Hypothalamus (tissue), 51 donors: Measurements from ENCODE around the gene FBXO31.
"Not testable (repeated sequence)": the region's sequence is repeated elsewhere in the genome, so short reads cannot be mapped to it uniquely, and the experiment has no call there.

Source experiments
- DNase-seq, 51 donors: peaks; one replicate each; lab custom pipeline; 2025; lab: John Stamatoyannopoulos, UW

Gene FBXO31

DNA sequence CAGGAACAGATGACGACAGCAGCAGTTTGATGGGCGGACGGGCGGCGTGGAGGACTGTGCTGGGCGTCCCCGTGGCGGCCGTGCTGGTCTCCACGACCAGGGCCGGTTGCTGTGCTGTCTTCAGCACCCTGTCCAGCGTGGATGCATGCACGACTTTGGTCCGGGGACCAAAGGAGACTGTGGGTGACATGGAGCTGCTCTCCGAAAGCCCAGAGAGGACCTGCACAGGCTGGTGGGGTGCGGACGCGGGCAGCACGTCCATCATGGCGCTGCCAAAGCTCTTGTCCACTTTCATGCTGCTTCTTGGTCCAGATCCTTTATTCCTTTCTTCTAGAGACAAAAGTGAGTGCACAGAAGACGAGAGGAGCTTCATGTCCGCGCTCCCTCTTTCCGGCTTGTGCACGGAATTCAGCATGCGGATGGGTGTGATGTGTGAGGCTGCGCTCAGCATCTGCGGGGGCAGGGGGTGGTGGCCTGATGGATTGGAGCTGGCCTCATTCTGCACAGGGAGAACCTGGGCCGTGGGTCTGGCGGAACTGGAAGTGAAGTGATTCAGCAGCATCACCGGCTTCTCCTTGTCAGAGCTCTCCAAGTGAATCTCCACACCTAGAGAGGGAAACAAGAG, 28.9 kb upstream of the FBXO31 start:
- DNase-seq: no peak

DNA sequence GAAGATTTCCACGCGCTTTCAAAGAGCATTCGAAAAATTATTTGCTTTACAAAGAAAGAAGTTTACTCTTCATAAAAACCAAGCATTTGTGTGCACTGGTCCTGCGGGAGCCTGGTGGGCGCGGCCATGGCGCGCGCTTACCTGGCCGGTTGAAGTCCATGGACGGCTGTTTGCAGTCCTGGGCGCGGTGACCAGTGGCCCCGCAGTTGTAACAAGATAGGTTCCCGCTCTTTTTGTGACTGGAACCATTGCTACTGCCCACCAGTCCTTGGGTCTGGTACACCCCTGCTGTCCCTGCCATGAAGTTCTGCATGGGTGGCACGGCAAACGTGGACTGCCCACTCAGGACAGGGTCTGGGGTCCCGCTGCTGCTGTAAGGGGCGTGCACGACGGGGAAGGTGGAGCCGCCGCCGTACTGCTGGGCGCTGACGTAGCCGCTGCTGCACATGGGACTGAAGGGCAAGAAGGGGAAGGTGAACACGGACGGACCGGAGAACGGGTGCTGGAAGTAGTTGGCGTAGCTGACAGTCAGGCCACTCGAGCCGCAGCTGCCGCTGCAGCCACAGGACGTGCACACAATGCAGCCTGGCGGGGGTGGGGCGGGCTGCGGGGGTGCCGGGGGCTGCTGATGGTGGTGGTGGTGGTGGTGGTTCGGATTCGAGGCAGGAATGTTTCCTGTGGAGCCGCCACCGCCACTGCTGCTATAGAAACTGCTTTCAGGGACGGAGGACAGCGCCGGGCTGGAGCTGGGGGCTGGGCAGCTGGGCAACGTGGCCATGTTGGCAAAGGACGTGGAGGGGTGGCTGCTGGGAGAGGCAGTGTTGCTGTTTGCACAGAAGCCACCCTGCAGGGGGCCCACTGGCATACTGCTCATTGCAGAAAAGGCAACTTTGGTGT, 28.0 kb upstream of the FBXO31 start:
- peak in 6 of 51 donors; percentile 12 to 29 (median 23) for DNase-seq

DNA sequence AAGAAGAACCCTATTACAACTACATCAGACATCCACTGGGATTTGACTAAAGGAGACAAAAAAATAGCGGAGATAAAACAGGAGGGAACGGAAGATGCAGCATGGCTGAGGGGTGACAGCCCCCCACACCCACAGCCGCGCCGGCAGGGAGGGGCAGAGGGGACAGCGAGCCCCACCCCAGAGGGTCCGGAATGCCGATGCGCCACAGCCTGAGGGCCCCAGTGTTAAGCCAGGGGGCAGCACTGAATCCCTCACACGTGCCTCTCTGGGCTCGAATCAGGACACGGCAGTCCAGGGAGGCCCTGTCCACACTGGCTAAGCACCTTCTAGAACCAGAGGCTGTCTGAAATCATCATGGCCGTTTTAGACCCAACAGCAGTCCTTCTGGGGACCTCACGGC, 27.4 kb upstream of the FBXO31 start:
- DNase-seq: no peak

DNA sequence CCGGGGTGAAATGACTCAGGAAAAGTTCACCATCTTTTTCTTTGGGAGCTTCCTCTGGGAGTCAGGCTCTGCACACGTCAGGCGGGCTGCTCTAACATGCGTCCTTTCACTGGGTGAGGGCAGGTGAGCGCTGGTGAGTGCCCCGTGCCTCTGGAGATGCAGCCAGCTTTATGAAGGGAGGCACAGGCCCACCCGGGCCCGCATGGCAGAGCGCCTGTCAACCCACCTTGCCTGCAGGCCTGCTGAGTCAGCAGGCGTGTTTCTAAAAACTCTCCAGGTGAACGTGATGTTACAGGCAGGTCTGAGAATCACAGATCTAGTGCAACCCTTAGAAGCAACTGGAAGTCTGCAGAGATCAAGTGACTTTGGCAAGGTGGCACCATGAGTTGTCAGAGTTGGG, 27.0 kb upstream of the FBXO31 start:
- DNase-seq: no peak

DNA sequence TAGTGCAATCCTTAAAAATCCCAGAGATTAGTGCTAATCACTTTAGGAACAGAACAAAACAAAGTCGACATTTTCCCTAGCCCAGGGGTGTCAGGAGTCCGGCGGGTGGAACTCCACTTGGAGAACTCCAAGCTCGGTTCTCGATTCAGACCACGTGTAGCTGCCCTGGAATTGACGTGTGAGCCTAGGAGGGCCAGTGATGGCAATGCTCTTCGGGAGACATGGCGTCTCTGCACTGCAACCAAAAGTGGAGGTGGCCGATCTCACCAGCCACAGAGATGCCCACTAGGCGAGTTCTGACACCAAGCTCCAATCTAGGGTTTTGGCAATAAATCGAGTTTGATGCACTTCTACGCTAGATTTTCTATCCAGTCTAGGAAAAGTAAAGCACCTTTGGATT, 26.2 kb upstream of the FBXO31 start:
- no peak for DNase-seq

DNA sequence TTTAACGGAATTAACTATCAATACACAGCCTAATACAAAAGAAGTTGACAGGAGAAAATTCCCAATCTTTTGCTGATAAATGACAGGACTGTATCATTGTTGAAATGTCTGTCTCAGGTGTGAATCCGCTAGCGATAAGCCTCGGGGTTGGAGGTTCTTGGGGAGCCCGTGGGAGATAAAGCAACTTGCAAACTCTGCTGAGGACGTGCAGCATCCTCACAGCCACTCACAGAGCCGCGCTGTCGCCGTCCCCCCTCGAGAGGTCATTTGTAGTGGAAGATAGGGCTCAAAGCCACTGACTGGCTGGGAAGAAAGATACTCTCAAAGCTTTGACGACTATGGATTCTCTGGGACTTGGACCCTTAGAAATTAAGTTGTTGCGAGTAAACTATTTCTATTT, 25.6 kb upstream of the FBXO31 start:
- no peak for DNase-seq

DNA sequence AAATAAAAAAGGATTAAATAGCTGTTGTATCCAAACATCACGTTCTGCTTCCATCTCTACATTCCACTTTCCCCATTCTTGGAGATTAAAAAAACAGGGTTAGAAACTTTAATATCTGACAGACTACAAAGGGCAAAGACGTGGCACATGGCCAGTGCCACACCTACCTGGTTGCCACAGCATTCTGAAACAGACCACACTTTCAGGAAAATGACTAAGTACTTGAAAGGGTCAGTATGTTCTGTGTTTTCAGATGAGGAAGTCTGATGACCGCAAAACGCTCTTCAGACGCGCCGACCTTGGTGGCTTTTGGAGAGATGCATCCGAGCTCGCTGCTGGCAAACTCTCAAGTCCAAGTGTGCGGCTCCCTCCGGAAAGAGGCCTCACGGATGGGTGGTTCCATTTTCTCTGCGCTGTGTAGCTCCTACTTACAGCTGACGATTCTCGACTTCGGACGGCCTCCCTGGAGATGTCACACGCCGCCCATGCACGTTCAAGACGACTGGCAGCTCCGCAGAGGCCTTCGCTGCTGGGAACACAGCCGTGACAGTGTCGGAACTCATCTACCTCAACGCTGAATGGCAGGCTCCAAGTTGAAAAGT, 24.0 kb upstream of the FBXO31 start:
- no peak for DNase-seq

DNA sequence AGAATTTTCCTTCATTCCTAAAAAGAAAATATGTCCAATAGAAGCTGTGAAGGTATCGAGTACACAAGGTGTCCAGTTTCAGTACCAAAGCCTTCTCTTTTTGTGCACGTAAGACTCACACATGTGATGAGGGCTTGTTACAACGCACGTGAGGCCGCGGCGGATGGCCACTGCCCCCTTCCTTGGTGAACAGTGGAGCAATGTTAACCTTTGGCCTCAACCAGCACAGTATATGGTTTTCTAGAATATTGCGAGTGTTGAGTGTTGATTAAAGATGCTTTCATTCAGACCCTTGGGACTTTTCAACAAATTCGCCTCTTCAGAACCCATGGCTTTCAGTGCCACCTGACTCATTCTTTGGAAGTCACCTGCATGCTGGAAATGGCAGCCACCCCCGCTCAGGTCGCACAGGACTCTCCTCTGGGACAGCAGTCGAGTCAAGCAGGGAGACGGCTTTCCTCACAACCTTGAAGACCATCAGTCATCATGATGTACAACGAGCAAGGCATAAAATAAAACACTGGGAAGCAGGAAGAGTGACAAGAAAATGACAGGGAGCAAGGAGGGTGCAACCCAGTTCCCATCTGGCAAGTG, 23.0 kb upstream of the FBXO31 start:
- no peak for DNase-seq

DNA sequence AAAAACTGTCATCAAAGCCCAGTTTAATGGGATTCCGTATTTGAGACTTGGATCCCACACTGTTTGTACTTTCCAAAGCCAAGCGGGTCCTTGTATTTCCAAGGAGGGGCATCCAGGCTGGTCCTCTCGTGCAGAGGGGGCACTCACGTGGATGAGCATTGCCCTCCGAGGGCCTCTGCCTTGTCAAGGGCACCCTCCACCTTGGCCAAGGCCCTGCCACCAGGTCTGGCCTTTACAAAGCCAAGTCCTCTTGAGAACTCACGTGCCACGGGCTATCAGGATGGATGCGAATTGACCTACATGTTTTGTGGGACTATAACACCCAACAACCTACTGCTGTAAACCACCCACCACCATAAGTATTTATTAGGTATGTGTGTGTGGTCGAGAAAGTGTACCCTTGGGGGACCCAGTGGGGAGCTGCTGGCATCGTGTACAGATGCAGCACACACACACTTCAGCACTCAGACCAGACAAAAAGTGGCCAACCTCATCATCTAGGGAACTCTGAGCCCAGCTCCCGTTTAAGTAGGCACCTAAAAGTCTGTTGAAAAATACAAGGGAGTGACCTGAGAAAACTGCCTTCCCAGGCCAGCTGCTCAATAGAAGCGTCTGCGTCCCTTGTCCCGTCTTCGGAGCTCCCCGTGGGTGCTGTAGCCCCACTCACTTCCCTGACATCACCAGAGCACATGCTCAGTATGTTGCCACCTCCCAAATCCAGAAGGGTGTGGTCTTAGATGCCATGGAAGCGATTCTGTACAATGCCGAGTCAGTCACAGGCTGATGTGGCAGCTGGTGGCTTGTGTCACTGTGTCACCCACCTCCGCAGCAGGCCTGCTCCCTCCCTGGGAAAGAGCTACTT, 21.4 kb upstream of the FBXO31 start:
- peak in 1 of 51 donors; percentile 33 for DNase-seq

DNA sequence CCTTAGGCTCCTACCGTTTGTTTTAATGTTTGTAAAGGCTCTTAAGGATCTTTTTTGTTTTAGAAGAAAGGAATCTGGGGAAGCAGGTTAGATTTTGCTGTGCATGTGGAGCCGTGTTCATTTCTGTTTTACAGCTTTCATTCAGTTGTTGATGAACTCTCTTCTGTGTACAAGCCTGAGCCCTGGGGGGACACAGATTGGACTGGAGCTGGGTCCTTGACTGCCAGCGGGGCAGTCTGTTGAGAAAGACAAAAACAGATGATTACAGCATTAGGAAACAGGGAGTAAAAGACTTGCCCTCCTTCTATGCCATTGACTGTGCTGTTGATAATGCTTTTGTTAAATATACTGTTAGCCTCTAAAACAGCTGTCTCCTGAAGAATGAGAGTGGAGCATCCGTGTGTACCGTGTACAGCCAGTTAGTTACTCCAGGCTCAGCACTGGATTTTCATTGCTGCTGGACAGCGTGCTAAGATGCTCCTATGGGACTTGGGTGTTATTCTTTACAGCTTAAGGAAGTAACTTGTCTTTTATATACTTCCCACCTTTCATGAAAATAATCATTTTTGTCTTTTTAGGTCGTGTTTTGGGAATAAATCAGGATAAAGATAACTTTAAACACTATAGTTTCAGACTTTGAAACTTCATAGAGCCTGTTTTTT, 11.7 kb upstream of the FBXO31 start:
- no peak for DNase-seq

DNA sequence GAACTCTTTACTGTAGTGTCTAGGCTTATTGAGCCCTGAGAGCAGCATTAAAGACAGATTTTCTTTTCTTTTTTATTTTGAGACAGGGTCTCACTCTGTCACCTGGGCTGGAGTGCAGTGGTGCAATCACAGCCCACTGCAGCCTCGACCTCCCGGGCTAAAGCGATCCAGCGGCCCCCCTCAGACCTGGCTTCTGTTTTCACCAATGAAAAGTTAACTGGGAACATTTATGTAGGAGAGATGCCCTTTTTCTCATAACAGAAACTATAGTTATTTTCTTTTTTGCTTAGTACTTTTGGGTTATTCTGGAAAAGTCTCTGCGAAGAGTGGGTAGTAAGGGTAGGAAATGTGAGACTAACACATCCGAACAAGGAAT, 10.1 kb upstream of the FBXO31 start:
- no peak for DNase-seq

DNA sequence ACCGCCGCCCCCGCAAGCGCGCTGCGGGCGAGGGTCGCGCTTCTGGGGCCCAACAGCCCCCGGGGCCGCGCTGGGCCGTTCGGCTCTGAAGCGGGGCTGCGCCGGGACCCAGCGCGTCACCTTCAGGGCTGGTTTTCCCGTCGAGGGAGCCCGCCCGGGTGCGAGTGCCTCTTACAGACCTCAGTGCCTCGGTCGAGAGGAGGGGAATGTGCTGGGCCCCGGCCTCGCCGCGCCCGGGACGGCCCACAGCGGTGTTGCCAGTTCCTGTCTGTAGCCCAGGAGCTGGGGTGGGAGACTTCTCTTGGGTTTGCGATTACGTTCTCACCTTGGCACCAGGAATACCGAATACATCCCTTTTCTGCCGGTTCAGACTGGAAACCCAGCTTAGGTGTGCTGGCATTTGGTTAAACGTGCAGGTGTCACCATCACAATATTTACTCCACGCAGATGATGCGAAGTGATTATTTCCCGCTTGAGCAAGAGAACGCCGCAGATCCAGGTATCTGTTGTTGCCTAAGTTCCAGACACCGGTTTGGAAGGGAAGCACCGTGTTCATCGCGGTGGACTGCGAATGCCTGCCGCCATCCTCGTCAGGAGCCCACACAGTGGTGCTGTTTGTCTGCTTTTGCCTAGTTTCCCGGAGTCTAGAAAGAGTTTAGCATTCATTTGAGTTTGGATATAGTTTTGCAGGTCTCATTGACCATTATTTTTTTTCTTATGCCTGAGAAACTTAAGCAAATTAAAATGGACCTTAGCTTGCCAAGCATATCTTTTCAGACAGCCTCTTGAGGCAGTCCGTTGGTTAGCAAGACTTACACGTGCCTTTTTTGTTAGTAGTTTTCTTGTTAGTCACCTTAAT, 9.5 kb upstream of the FBXO31 start:
- peak in 26 of 51 donors; percentile 10 to 79 (median 38) for DNase-seq

DNA sequence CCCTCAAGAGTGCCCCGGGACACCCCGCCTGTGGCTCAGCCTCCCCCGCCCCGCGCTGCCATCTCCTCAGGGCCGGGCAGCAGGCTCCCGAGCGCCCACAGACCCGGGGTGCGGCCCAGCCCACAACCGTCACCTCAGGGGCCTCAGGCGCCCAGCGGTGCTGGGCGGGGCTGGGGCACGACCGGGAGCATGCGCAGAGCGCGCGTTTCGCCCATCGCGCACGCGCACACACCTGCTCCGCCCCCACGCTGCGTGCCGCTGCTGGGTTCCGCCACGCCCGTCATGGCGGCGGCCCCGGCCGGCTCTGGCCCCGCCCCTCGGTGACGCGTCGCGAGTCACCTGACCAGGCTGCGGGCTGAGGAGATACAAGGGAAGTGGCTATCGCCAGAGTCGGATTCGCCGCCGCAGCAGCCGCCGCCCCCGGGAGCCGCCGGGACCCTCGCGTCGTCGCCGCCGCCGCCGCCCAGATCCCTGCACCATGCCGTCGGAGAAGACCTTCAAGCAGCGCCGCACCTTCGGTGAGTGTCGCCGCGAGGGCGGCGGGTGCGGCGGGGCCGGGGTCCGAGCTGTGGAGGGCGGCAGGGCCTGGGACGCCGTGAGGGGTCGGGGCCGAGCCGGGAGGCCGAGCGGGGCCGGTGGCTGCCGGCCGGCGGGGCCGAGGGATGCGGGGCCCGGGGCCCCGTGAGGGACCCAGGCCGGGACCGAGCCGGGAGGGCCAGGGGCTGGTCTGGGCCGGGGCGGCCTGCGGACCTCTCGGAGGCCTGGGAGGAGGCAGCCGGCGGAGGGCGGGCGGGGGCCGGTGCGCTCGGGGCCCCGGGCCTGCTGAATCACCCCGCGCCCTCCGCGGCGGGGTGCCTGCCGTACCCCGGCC, 8.6 kb upstream of the FBXO31 start, which contains the start of gene MAP1LC3B:
TSS of gene MAP1LC3B (plus strand) at position 387 of the 871 bp plus-strand sequence. CDS start at position 479, 92 bp downstream.
- peak; percentile 58 to 98 (median 95) for DNase-seq

DNA sequence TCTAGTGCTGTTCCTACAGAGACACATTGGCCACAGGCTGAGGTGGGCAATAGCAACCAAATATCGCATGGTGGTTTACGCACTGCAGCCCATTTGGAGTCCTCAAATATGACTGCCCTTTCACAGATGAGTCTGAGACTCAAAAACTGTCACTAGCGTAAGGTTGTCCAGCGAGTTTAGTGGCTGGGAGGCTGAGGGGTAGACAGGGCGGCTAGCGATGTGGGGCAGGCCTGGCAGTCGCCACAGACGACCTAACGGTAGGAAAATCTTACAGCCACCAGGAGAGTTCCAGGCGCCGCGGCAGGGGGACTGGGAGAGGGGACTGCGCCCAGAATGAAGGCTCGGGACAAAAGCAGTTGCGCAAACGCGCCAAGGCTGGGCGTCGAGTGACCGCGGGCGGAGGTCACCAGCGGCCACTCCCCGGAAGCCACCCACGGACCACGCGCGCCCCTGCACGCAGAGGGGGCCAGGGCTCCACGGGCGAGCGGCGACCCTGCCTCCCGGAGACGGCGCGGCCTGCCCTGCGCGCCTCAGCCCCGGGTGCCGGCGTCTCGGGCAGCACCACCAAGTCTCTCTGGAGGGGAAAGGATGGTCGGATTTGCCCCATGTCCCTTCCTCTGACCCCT, 7.9 kb upstream of the FBXO31 start:
- DNase-seq: peak in 22 of 51 donors; percentile 32 to 83 (median 64)

DNA sequence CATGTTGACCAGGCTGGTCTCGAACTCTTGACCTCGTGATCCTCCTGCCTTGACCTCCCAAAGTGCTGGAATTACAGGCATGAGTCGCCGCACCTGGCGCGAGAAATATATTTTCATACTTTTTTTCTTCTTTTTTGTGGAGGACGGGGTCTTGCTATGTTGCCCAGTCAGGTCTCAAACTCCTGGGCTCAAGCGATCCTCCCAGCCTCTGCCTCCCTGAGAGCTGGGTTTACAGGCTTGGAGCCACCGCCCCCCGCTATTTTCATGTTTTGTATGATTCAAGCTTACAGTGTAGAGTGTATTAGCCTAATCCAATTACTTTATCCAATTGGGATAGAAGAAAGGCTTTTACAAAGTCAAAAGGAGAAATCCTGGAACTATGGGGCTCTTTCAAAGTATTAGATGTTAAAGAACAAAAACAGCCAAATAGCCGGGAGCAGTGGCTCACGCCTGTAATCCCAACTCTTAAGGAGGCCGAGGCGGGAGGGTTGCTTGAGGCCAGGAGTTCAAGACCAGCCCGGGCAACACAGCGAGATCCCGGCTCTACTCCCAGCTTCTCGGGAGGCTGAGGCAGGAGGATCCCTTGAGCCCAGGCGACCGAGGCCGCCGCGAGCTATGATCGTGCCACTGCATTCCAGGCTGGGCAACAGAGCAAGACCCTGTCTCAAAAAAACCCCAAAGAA, 7.2 kb upstream of the FBXO31 start:
- no peak for DNase-seq

DNA sequence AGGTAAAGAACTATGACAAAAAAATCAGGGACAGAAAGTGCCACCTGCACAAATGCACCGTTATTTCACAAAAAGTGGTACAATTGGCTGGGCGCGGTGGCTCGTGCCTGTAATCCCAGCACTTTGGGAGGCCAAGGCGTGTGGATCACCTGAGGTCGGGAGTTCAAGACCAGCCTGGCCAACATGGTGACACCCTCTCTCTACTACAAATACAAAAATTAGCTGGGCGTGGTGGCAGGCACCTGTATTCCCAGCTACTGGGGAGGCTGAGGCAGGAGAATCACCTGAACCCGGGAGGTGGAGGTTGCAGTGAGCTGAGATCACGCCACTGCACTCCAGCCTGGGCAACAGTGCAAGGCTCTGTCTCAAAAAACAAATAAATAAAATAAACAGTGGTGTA, 6.3 kb upstream of the FBXO31 start:
- not testable (repeated sequence) for DNase-seq

DNA sequence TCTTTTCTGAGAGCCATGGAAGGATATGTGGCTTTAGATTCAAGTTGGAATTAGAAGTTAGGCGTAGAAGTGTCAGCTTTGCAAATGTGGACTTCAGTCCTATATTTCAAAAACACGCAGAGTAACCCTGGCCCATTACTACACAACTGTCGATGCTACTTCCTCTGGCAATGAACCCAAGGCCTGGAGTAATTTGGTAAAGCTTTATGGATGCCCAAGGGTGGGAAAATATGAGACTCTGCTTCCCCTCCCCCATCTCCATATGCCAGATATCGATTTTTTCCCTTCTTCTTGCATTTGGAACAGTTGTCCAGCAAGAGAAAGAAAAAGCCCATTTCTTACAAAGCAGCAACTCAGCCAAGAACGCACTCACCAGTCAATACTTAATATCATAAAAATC, 5.7 kb upstream of the FBXO31 start:
- DNase-seq: no peak
